ENCODE data around the gene ADM2. TPM values are rescaled to one million over a fixed set of nuclear protein-coding genes. Genes with fewer than 3 reads are reported as not detected.

The ADM2 gene
- polyA plus RNA-seq, 1 donor: 11.2 TPM

GRCh38 chr22:50459016-50459415 lies 22.3 kb upstream of the ADM2 start:
- Histone ChIP-seq H3K27ac (ENCODE audit: low read length) (no peak overlapping the region), H3K36me3 (ENCODE audit: control insufficient read depth, insufficient read depth, low read length) (peaks cover 94% of the 10 kb centered on the region), H3K4me1 (ENCODE audit: control insufficient read depth, insufficient read depth, low read length) (no peaks in the 10 kb centered on the region), H3K9me3 (ENCODE audit: control insufficient read depth, low read depth, low read length) (peaks cover 3% of the 10 kb centered on the region), H3K4me3 (ENCODE audit: low read length) (no peak overlapping the region), H3K27me3 (ENCODE audit: control insufficient read depth, insufficient read depth, low read length) (no peaks in the 10 kb centered on the region)
- WGBS (ENCODE audit: insufficient coverage, low lambda C conversion rate): no CpG with 5 or more reads among the region's 22 CpGs
- no peak for DNase-seq

GRCh38 chr22:50459496-50460140 lies 21.7 kb upstream of the ADM2 start:
- peaks cover 3% of the 10 kb centered on the region for H3K9me3 ChIP-seq (ENCODE audit: control insufficient read depth, low read depth, low read length)
- peaks cover 94% of the 10 kb centered on the region for H3K36me3 ChIP-seq (ENCODE audit: control insufficient read depth, insufficient read depth, low read length)
- no peaks in the 10 kb centered on the region for H3K27me3 ChIP-seq (ENCODE audit: control insufficient read depth, insufficient read depth, low read length)
- no CpG with 5 or more reads among the region's 41 CpGs for WGBS (ENCODE audit: insufficient coverage, low lambda C conversion rate)
- H3K4me1 ChIP-seq (ENCODE audit: control insufficient read depth, insufficient read depth, low read length): no peaks in the 10 kb centered on the region
- no peak overlapping the region for H3K27ac ChIP-seq (ENCODE audit: low read length)
- H3K4me3 ChIP-seq (ENCODE audit: low read length): no peak overlapping the region
- no peak for DNase-seq

GRCh38 chr22:50460938-50461337 lies 20.4 kb upstream of the ADM2 start:
- H3K4me3 ChIP-seq (ENCODE audit: low read length): no peak overlapping the region
- peaks cover 94% of the 10 kb centered on the region for H3K36me3 ChIP-seq (ENCODE audit: control insufficient read depth, insufficient read depth, low read length)
- no peak overlapping the region for H3K27ac ChIP-seq (ENCODE audit: low read length)
- H3K4me1 ChIP-seq (ENCODE audit: control insufficient read depth, insufficient read depth, low read length): no peaks in the 10 kb centered on the region
- no peak for DNase-seq
- H3K27me3 ChIP-seq (ENCODE audit: control insufficient read depth, insufficient read depth, low read length): no peaks in the 10 kb centered on the region
- WGBS (ENCODE audit: insufficient coverage, low lambda C conversion rate): no CpG with 5 or more reads among the region's 17 CpGs
- peaks cover 3% of the 10 kb centered on the region for H3K9me3 ChIP-seq (ENCODE audit: control insufficient read depth, low read depth, low read length)

- no peak for DNase-seq
- H3K4me3 ChIP-seq (ENCODE audit: low read length): no peak overlapping the region
- H3K27me3 ChIP-seq (ENCODE audit: control insufficient read depth, insufficient read depth, low read length): no peaks in the 10 kb centered on the region
- H3K36me3 ChIP-seq (ENCODE audit: control insufficient read depth, insufficient read depth, low read length): peaks cover 96% of the 10 kb centered on the region
- no peak overlapping the region for H3K27ac ChIP-seq (ENCODE audit: low read length)
- H3K9me3 ChIP-seq (ENCODE audit: control insufficient read depth, low read depth, low read length): peaks cover 1% of the 10 kb centered on the region
- WGBS (ENCODE audit: insufficient coverage, low lambda C conversion rate): no CpG with 5 or more reads among the region's 26 CpGs
- no peaks in the 10 kb centered on the region for H3K4me1 ChIP-seq (ENCODE audit: control insufficient read depth, insufficient read depth, low read length)
Measured at GRCh38 chr22:50461536-50461935, 19.8 kb upstream of the ADM2 start.

- WGBS (ENCODE audit: insufficient coverage, low lambda C conversion rate): 95% methylated on average over 4 of the region's 30 CpGs
- H3K27me3 ChIP-seq (ENCODE audit: control insufficient read depth, insufficient read depth, low read length): no peaks in the 10 kb centered on the region
- no peak for DNase-seq
- H3K27ac ChIP-seq (ENCODE audit: low read length): no peak overlapping the region
- peaks cover 96% of the 10 kb centered on the region for H3K36me3 ChIP-seq (ENCODE audit: control insufficient read depth, insufficient read depth, low read length)
- no peak overlapping the region for H3K4me3 ChIP-seq (ENCODE audit: low read length)
- H3K9me3 ChIP-seq (ENCODE audit: control insufficient read depth, low read depth, low read length): no peaks in the 10 kb centered on the region
- no peaks in the 10 kb centered on the region for H3K4me1 ChIP-seq (ENCODE audit: control insufficient read depth, insufficient read depth, low read length)
Measured at GRCh38 chr22:50461979-50462540, 19.3 kb upstream of the ADM2 start.

GRCh38 chr22:50463188-50463900 lies 18.0 kb upstream of the ADM2 start:
- no peaks in the 10 kb centered on the region for H3K4me1 ChIP-seq (ENCODE audit: control insufficient read depth, insufficient read depth, low read length)
- no peaks in the 10 kb centered on the region for H3K9me3 ChIP-seq (ENCODE audit: control insufficient read depth, low read depth, low read length)
- no peak overlapping the region for H3K4me3 ChIP-seq (ENCODE audit: low read length)
- DNase-seq: no peak
- 100% methylated on average over 2 of the region's 28 CpGs for WGBS (ENCODE audit: insufficient coverage, low lambda C conversion rate)
- peaks cover 98% of the 10 kb centered on the region for H3K36me3 ChIP-seq (ENCODE audit: control insufficient read depth, insufficient read depth, low read length)
- no peaks in the 10 kb centered on the region for H3K27me3 ChIP-seq (ENCODE audit: control insufficient read depth, insufficient read depth, low read length)
- H3K27ac ChIP-seq (ENCODE audit: low read length): no peak overlapping the region

GRCh38 chr22:50464451-50464850 lies 16.9 kb upstream of the ADM2 start:
- no peak for DNase-seq
- Histone ChIP-seq H3K9me3 (ENCODE audit: control insufficient read depth, low read depth, low read length) (no peaks in the 10 kb centered on the region), H3K36me3 (ENCODE audit: control insufficient read depth, insufficient read depth, low read length) (peaks cover 89% of the 10 kb centered on the region), H3K27me3 (ENCODE audit: control insufficient read depth, insufficient read depth, low read length) (no peaks in the 10 kb centered on the region), H3K27ac (ENCODE audit: low read length) (no peak overlapping the region), H3K4me1 (ENCODE audit: control insufficient read depth, insufficient read depth, low read length) (peaks cover 7% of the 10 kb centered on the region), H3K4me3 (ENCODE audit: low read length) (no peak overlapping the region)
- WGBS (ENCODE audit: insufficient coverage, low lambda C conversion rate): no CpG with 5 or more reads among the region's 24 CpGs

- H3K27me3 ChIP-seq (ENCODE audit: control insufficient read depth, insufficient read depth, low read length): no peaks in the 10 kb centered on the region
- no peak for DNase-seq
- peaks cover 81% of the 10 kb centered on the region for H3K36me3 ChIP-seq (ENCODE audit: control insufficient read depth, insufficient read depth, low read length)
- no peak overlapping the region for H3K27ac ChIP-seq (ENCODE audit: low read length)
- H3K9me3 ChIP-seq (ENCODE audit: control insufficient read depth, low read depth, low read length): no peaks in the 10 kb centered on the region
- no CpG with 5 or more reads among the region's 30 CpGs for WGBS (ENCODE audit: insufficient coverage, low lambda C conversion rate)
- no peak overlapping the region for H3K4me3 ChIP-seq (ENCODE audit: low read length)
- H3K4me1 ChIP-seq (ENCODE audit: control insufficient read depth, insufficient read depth, low read length): peaks cover 16% of the 10 kb centered on the region
Measured at GRCh38 chr22:50465066-50465930, 16.0 kb upstream of the ADM2 start.

- peaks cover 65% of the 10 kb centered on the region for H3K36me3 ChIP-seq (ENCODE audit: control insufficient read depth, insufficient read depth, low read length)
- H3K4me3 ChIP-seq (ENCODE audit: low read length): no peak overlapping the region
- H3K27ac ChIP-seq (ENCODE audit: low read length): no peak overlapping the region
- WGBS (ENCODE audit: insufficient coverage, low lambda C conversion rate): no CpG with 5 or more reads among the region's 24 CpGs
- peaks cover 36% of the 10 kb centered on the region for H3K4me1 ChIP-seq (ENCODE audit: control insufficient read depth, insufficient read depth, low read length)
- DNase-seq: no peak
- H3K27me3 ChIP-seq (ENCODE audit: control insufficient read depth, insufficient read depth, low read length): no peaks in the 10 kb centered on the region
- no peaks in the 10 kb centered on the region for H3K9me3 ChIP-seq (ENCODE audit: control insufficient read depth, low read depth, low read length)
Measured at GRCh38 chr22:50467341-50467740, 14.0 kb upstream of the ADM2 start.

- no CpG with 5 or more reads among the region's 22 CpGs for WGBS (ENCODE audit: insufficient coverage, low lambda C conversion rate)
- H3K4me3 ChIP-seq (ENCODE audit: low read length): no peak overlapping the region
- no peak for DNase-seq
- peaks cover 42% of the 10 kb centered on the region for H3K4me1 ChIP-seq (ENCODE audit: control insufficient read depth, insufficient read depth, low read length)
- no peaks in the 10 kb centered on the region for H3K9me3 ChIP-seq (ENCODE audit: control insufficient read depth, low read depth, low read length)
- H3K36me3 ChIP-seq (ENCODE audit: control insufficient read depth, insufficient read depth, low read length): peaks cover 59% of the 10 kb centered on the region
- H3K27ac ChIP-seq (ENCODE audit: low read length): no peak overlapping the region
- no peaks in the 10 kb centered on the region for H3K27me3 ChIP-seq (ENCODE audit: control insufficient read depth, insufficient read depth, low read length)
Measured at GRCh38 chr22:50467773-50468440, 13.4 kb upstream of the ADM2 start.

Data from large intestine (tissue), 3 donors.